HEK293 (cell line): ENCODE data around the gene MYH7B.

Experiments
- CTCF ChIA-PET: fragments of 350-600 bp; formaldehyde crosslinking; extraction: SDS; loops from one replicate; lab custom pipeline; 2021; ENCODE audit warnings: antibody characterized with exemption; lab: Yijun Ruan, JAX
- POLR2A ChIA-PET: fragments of 300-600 bp; formaldehyde crosslinking; extraction: SDS; loops from one replicate; lab custom pipeline; 2020; ENCODE audit warnings: antibody characterized with exemption, inconsistent platforms; lab: Yijun Ruan, JAX
- H3K27ac ChIP-seq: fragments of 200-500 bp; sonication (Bioruptor generic); 2 replicates; pipeline ENCODE4 v1.5.1; 2014; ENCODE audit warnings: low read depth, low read length, control low read depth, inconsistent platforms; ENCODE audit errors: extremely low read depth
- H3K36me3 ChIP-seq, 2 experiments: fragments of 200-500 bp in 1 of 2; sonication (Bioruptor generic) in 1 of 2; 1 replicate in 1 of 2; 2 replicates in 1 of 2; pipeline ENCODE4 v1.5.1; 2014 to 2017; ENCODE audit warnings: inconsistent platforms in 2 of 2, low read length in 2 of 2; ENCODE audit not compliant: control insufficient read depth in 2 of 2, insufficient read depth in 1 of 2
- H3K4me1 ChIP-seq: fragments of 200-500 bp; sonication (Bioruptor generic); 2 replicates; pipeline ENCODE4 v1.5.1; 2014; ENCODE audit warnings: mild to moderate bottlenecking, low read length, inconsistent platforms; ENCODE audit not compliant: control insufficient read depth, insufficient read depth
- H3K4me3 ChIP-seq: 2 replicates; pipeline ENCODE4 v1.5.1; 2011; ENCODE audit warnings: low read depth, mild to moderate bottlenecking, control low read depth, low read length, moderate library complexity
- H3K9me3 ChIP-seq: fragments of 200-500 bp; sonication (Bioruptor generic); 2 replicates; pipeline ENCODE4 v1.5.1; 2014; ENCODE audit warnings: low read depth, low read length, inconsistent platforms; ENCODE audit not compliant: control insufficient read depth, insufficient read depth
- GLIS1 ChIP-seq: fragments of 450-650 bp; formaldehyde crosslinking; IDR thresholded peaks from 2 replicates; pipeline ENCODE4 v1.5.1; 2016; ENCODE audit warnings: missing biosample characterization, missing genetic modification characterization
- KLF1 ChIP-seq: fragments of 450-650 bp; formaldehyde crosslinking; IDR thresholded peaks from 2 replicates; pipeline ENCODE4 v1.5.1; 2016; ENCODE audit warnings: missing biosample characterization, missing genetic modification characterization
- KLF16 ChIP-seq: fragments of 450-650 bp; formaldehyde crosslinking; IDR thresholded peaks from 2 replicates; pipeline ENCODE4 v1.5.1; 2017; ENCODE audit warnings: missing biosample characterization, missing genetic modification characterization
- MEIS1 ChIP-seq: sonication (generic); formaldehyde crosslinking; IDR thresholded peaks from 2 replicates; pipeline ENCODE4 v1.8.1; 2022; ENCODE audit warnings: missing genetic modification reagents, mild to moderate bottlenecking, borderline replicate concordance
- MZF1 ChIP-seq: fragments of 450-650 bp; formaldehyde crosslinking; IDR thresholded peaks from 2 replicates; pipeline ENCODE4 v1.5.1; 2017; ENCODE audit warnings: missing biosample characterization, missing genetic modification characterization, borderline replicate concordance
- PRDM1 ChIP-seq: fragments of 450-650 bp; formaldehyde crosslinking; IDR thresholded peaks from 2 replicates; pipeline ENCODE4; 2016; ENCODE audit warnings: missing biosample characterization, missing genetic modification characterization
- ZNF112 ChIP-seq: fragments of 450-650 bp; formaldehyde crosslinking; IDR thresholded peaks from 2 replicates; pipeline ENCODE4 v1.5.0; 2017; ENCODE audit warnings: missing biosample characterization, missing genetic modification characterization
- ZNF280D ChIP-seq: fragments of 450-650 bp; formaldehyde crosslinking; IDR thresholded peaks from 2 replicates; pipeline ENCODE4 v1.5.1; 2016; ENCODE audit warnings: missing biosample characterization, missing genetic modification characterization
- ZNF549 ChIP-seq: fragments of 450-650 bp; IDR thresholded peaks from 2 replicates; pipeline ENCODE4 v1.5.1; 2018; ENCODE audit warnings: missing biosample characterization, missing genetic modification characterization, mild to moderate bottlenecking, inconsistent platforms, moderate library complexity
- ZNF580 ChIP-seq: fragments of 450-650 bp; formaldehyde crosslinking; IDR thresholded peaks from 2 replicates; pipeline ENCODE4 v1.5.1; 2016; ENCODE audit warnings: missing biosample characterization, missing genetic modification characterization
- ZNF626 ChIP-seq: fragments of 450-650 bp; sonication (Bioruptor Pico); formaldehyde crosslinking; IDR thresholded peaks from 2 replicates; pipeline ENCODE4 v1.5.1; 2018; ENCODE audit warnings: missing biosample characterization, missing genetic modification characterization, inconsistent platforms
- ZNF670 ChIP-seq: fragments of 450-650 bp; formaldehyde crosslinking; IDR thresholded peaks from 2 replicates; pipeline ENCODE4 v1.5.1; 2016; ENCODE audit warnings: missing biosample characterization, missing genetic modification characterization, low read depth
- ZNF677 ChIP-seq: fragments of 450-650 bp; IDR thresholded peaks from 2 replicates; pipeline ENCODE4 v1.5.0; 2018; ENCODE audit warnings: missing biosample characterization, mild to moderate bottlenecking, missing genetic modification characterization, moderate library complexity
- ZNF785 ChIP-seq: fragments of 450-650 bp; formaldehyde crosslinking; IDR thresholded peaks from 2 replicates; pipeline ENCODE4 v1.5.1; 2016; ENCODE audit warnings: missing biosample characterization, missing genetic modification characterization
- ZNF837 ChIP-seq: fragments of 450-650 bp; formaldehyde crosslinking; IDR thresholded peaks from 2 replicates; pipeline ENCODE4 v1.5.1; 2016; ENCODE audit warnings: missing biosample characterization, missing genetic modification characterization
- ZSCAN16 ChIP-seq: fragments of 450-650 bp; formaldehyde crosslinking; IDR thresholded peaks from 2 replicates; pipeline ENCODE4 v1.5.1; 2016; ENCODE audit warnings: missing biosample characterization, missing genetic modification characterization
- TF ChIP-seq, protein P1 (sequence below): fragments of 450-650 bp; formaldehyde crosslinking; IDR thresholded peaks from 2 replicates; pipeline ENCODE4 v1.5.1; 2016; ENCODE audit warnings: missing biosample characterization, missing genetic modification characterization
- TF ChIP-seq, protein P2 (sequence below): fragments of 450-650 bp; formaldehyde crosslinking; IDR thresholded peaks from 2 replicates; pipeline ENCODE4 v1.5.1; 2016; ENCODE audit warnings: missing biosample characterization, missing genetic modification characterization
- TF ChIP-seq, protein P3 (sequence below): fragments of 450-650 bp; formaldehyde crosslinking; IDR thresholded peaks from 2 replicates; pipeline ENCODE4 v1.5.1; 2016; ENCODE audit warnings: missing biosample characterization, missing genetic modification characterization

Gene MYH7B

DNA sequence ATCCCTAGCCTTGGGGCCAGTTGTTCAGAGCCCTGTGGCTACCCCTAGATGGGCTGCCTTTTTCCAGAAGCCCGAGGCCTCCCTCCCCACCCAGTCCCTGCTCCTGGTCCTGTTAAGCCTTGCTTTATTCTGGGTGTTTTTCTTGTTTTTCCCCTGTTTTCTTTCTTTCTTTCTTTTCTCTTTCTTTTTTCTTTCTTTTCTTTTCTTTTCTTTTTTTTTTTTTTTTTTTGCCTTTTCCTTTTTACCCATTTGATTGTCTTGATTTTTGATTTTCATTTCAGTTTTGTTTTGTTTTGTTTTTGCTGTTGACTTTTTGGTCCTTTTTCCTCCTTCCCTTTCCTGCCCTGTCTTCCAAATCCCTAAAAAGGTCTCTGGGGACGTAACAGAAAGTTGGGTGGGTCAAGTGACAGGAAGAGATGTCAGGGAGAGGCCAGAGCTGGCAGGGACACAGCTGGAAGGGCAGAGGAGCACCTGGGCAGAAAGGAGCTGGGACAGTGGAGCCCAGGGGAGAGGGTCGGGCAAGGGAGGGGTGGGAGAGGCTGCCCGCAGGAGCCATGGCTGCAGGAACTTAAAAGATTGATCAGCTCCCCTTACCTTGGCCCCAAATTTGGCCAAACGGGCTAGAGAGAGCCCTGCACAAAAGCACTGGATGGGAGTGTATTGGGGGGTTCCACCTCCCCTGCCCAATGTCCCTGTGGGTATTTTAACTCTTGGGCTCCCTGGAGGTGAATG lies 27.6 kb downstream of the MYH7B start:
- POLR2A ChIA-PET, result no interaction called here
- Histone ChIP-seq H3K36me3 (no peaks in the 10 kb centered on the region), H3K27ac (no peak overlapping the region), H3K4me3 (no peak overlapping the region), H3K4me1 (no peaks in the 10 kb centered on the region)
- TF ChIP-seq, protein P1, sequence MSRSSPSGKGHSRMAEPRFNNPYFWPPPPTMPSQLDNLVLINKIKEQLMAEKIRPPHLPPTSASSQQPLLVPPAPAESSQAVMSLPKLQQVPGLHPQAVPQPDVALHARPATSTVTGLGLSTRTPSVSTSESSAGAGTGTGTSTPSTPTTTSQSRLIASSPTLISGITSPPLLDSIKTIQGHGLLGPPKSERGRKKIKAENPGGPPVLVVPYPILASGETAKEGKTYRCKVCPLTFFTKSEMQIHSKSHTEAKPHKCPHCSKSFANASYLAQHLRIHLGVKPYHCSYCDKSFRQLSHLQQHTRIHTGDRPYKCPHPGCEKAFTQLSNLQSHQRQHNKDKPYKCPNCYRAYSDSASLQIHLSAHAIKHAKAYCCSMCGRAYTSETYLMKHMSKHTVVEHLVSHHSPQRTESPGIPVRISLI (tag by site-specific recombination), result no peak
- peak; percentile 79 for TF ChIP-seq PRDM1 (tag by site-specific recombination)
- TF ChIP-seq, all 188 proteins: peak for 1
- CTCF ChIA-PET, result interaction anchor here (0.8 kb wide), 1 partner anchor 11 kb away, joined by 3 read pairs; no protein-coding TSS in a partner anchor
- no peaks in the 10 kb centered on the region for H3K9me3 ChIP-seq

DNA sequence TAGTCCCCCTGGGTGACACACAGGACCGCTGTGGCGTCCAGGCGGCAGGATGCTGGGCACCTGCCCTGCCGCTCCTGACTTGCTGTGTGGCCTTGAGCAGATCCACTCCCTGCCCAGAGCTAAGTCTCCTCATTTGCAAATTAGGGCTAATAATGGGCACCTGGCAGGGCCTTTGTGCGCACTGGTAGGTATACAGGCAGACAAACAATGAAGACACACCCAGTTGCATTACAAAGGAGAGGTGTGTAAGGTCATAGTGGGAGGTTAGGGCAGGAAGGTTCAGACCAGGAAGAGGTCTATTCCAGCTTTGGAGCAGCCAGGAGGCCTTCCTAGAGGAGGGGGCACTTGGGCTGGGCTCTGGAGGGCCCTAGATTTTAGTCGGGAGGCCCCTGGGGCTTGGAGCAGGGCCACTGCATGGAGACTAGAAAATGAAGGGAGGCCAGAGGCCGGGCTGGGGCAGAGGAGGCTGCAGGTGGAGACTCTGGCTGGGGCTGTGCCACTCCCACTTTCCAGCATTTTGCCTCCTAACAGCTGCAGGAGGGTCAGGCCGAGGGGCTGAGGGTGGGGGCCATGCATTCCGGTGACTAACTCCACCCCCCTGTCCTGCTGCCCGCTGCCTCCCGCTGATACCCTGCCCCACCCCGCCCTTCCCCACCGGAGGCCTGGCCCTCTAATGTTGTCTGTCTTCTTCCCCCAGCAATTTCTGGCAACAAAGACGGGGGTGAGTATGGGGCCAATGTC lies 28.5 kb downstream of the MYH7B start:
- no peaks in the 10 kb centered on the region for H3K4me1 ChIP-seq
- H3K9me3 ChIP-seq, result no peaks in the 10 kb centered on the region
- POLR2A ChIA-PET, result no interaction called here
- TF ChIP-seq MEIS1 (CRISPR knock-in tag) (no peak), ZNF580 (tag by site-specific recombination) (no peak), ZNF280D (tag by site-specific recombination) (no peak), ZNF837 (tag by site-specific recombination) (no peak), MZF1 (tag by site-specific recombination) (no peak), ZSCAN16 (tag by site-specific recombination) (no peak), ZNF112 (tag by site-specific recombination) (no peak), ZNF670 (tag by site-specific recombination) (no peak), KLF16 (tag by site-specific recombination) (no peak), ZNF785 (no peak), ZNF626 (tag by site-specific recombination) (no peak), GLIS1 (tag by site-specific recombination) (peak; percentile 37; the same call in 1 of the 2 replicates), KLF1 (tag by site-specific recombination) (peak; percentile 65), ZNF677 (tag by site-specific recombination) (no peak), ZNF549 (no peak)
- TF ChIP-seq, protein P2, sequence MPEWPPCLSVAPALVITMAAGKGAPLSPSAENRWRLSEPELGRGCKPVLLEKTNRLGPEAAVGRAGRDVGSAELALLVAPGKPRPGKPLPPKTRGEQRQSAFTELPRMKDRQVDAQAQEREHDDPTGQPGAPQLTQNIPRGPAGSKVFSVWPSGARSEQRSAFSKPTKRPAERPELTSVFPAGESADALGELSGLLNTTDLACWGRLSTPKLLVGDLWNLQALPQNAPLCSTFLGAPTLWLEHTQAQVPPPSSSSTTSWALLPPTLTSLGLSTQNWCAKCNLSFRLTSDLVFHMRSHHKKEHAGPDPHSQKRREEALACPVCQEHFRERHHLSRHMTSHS, result no peak
- TF ChIP-seq, protein P3, sequence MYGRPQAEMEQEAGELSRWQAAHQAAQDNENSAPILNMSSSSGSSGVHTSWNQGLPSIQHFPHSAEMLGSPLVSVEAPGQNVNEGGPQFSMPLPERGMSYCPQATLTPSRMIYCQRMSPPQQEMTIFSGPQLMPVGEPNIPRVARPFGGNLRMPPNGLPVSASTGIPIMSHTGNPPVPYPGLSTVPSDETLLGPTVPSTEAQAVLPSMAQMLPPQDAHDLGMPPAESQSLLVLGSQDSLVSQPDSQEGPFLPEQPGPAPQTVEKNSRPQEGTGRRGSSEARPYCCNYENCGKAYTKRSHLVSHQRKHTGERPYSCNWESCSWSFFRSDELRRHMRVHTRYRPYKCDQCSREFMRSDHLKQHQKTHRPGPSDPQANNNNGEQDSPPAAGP (tag by site-specific recombination), result no peak
- TF ChIP-seq, all 188 proteins: peak for 2
- CTCF ChIA-PET, result interaction anchor here (0.6 to 0.8 kb wide), 2 partner anchors 10 to 25 kb away, joined by 3 to 4 read pairs; no protein-coding TSS in a partner anchor
- H3K4me3 ChIP-seq, result no peak overlapping the region
- H3K27ac ChIP-seq, result no peak overlapping the region
- no peaks in the 10 kb centered on the region for H3K36me3 ChIP-seq
